Esophagus squamous epithelium (tissue), 4 donors: ENCODE measurements around the gene ACSF3.

ENCODE experiments used
- POLR2A ChIP-seq, 4 donors: fragments of 450-650 bp; IDR thresholded peaks; one replicate each; pipeline ENCODE4 v1.6.1; 2017; ENCODE audit warnings: antibody characterized with exemption in 4 of 4, mild to moderate bottlenecking in 4 of 4, moderate library complexity in 3 of 4
- TF ChIP-seq, protein P1 (sequence below), 6 experiments: fragments of 450-650 bp in 4 of 6; fragments of 200-600 bp in 2 of 6; sonication (generic) in 2 of 6; IDR thresholded peaks; one replicate each; pipeline ENCODE4 v1.5.1; 2016 to 2019; ENCODE audit warnings: antibody characterized with exemption in 6 of 6, mild to moderate bottlenecking in 4 of 6, moderate library complexity in 4 of 6

DNA sequence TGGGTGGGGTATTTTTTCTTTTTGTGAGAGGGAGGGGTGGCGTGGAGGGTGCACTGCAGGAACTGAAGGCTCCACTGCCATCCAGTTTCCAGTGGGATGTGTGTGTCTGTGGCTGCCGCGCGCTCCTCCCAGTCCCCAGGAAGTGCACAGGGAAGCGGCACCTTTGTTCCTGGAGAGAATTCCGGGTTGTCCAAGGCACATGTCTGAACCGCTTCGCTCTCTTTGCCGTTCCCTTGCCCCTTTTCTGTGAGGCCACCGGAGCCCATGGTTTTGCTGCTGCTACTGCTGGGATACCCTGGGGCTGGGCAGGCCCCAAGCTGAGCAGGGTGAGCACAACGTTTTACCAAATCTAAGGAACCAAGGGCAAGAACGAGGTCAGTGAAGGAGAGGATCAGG is 19.5 kb downstream of the ACSF3 start:
- TF ChIP-seq, protein P1, sequence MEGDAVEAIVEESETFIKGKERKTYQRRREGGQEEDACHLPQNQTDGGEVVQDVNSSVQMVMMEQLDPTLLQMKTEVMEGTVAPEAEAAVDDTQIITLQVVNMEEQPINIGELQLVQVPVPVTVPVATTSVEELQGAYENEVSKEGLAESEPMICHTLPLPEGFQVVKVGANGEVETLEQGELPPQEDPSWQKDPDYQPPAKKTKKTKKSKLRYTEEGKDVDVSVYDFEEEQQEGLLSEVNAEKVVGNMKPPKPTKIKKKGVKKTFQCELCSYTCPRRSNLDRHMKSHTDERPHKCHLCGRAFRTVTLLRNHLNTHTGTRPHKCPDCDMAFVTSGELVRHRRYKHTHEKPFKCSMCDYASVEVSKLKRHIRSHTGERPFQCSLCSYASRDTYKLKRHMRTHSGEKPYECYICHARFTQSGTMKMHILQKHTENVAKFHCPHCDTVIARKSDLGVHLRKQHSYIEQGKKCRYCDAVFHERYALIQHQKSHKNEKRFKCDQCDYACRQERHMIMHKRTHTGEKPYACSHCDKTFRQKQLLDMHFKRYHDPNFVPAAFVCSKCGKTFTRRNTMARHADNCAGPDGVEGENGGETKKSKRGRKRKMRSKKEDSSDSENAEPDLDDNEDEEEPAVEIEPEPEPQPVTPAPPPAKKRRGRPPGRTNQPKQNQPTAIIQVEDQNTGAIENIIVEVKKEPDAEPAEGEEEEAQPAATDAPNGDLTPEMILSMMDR (IDR thresholded peaks at IDR 0.05), result no peak
- TF ChIP-seq POLR2A (IDR thresholded peaks at IDR 0.05), result no peak
